HG03565 (cell line): ENCODE data around the gene CACNA2D1.

ENCODE experiments used
- ATAC-seq: cut with Tn5 transposase; IDR thresholded peaks from one replicate; pipeline ENCODE4 v1.9.1; 2021; ENCODE audit warnings: mild to moderate bottlenecking, moderate library complexity; ENCODE audit not compliant: unreplicated experiment

Gene CACNA2D1

GRCh38 chr7:82443547-82444219 is at the start of gene CACNA2D1:
Gene CACNA2D1 (minus strand): TSS chr7:82443777.
- no peak for ATAC-seq

DNA sequence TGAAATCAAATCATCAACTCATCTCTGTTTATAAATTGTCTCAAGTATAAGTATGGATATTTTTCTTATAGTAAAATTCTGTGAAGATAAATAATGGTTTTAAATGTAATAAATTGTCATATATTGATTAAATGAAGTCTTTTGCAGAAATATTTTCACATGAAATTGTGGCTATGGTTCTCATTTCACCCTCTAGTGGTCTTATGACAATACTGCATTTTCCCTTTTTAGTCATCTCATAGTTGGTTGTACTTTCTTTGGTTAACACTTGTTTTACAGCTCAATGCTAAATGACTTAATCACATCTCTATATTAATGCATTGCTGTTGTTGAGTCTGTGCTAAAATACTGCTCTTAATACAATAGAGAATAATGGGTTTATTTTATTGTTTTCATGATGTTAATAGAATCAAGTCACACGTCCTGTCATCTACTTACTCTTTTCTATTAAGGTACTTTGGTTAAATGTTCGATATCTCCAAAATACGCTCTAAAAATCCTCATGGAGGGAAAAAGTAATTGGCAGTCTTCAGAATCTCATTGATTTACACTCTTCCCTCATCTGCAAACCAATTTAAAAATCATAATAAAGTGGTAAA is 38.0 kb upstream of the CACNA2D1 start:
- ATAC-seq = peak; percentile 90

DNA sequence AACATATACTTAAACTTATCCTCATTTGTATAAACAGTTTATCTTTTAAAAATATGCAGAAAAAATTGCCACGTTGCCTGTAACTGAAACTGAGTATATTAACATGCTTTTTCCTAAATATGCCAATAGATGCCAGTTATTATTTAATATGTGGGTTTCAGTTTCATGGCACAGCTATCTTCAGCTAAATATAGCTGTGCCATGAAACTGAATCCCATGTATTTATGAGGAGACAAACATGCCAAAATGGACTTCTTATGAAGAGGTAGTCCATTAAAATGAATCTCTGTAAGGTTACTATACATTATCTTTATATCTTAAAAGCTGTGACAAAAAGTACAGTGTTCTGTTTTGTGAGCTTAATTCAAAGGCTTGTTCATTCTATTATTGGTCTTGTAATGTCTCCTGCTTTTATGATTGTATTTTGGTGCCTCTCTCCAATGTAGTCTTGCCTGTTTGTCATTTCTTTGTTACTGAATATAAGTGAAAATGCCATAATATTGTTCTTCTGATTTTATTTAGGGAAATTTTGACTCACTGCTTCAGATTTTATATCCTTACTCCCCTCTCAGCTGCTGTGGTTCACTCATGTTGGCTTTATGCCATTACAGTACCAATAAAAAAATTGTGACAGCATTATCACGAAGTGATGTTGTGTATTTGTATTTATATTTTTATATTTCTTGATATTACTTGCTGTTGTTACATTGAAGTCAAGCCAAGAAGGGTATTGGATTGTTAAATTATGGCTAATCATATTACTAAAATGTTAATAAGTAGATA is 34.3 kb upstream of the CACNA2D1 start:
- ATAC-seq = no peak

GRCh38 chr7:82472966-82473365 is 29.4 kb upstream of the CACNA2D1 start:
- ATAC-seq = no peak

DNA sequence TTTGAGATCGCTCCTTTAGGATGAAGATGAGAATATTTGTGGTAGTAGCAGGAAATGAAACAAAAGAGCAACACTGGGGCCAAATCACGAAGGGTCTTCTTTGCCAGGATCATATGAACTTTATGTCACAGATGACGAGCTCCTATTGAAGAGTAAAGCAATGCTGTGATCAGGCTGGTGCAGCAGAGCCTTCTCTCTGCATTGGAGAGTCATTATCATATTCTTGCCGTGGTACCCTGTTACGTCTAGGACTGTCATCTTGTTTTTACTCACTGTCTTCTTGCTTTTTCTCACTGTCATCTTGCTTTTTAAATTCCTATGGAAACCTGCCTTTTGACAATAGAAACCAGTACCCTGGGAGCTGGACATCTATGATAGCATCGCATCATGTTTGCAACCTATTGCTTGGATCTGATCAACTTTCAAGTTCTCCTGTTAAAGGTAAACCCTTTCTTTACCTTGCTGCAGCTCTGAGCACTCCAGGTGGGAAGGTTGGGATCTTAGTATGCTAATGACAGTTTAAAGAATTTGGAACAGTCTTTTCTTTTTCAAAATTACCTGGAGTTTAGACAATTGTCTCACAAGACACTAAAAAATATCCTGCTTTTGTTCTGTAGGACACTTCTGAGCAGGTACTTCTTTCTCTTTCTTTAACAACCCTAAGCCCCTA is 27.9 kb upstream of the CACNA2D1 start:
- no peak for ATAC-seq

DNA sequence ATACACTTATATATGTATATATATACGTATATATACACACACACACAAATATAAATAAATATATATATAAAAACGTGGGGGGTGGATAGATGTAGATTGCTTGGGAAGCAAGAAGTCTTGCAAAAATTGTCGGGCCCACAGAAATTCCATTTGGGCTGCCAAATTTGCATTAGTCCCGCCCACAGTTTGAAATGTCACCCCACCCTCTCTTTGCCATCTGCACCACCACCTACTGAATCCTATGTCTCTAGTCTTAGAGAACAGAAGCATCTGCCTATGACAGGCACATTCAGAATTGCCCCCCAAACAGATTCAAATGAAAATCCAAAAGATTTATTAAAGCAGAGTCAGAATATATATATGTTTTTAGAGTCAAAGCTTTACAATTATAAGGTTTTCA is 25.6 kb upstream of the CACNA2D1 start:
- ATAC-seq = no peak

DNA sequence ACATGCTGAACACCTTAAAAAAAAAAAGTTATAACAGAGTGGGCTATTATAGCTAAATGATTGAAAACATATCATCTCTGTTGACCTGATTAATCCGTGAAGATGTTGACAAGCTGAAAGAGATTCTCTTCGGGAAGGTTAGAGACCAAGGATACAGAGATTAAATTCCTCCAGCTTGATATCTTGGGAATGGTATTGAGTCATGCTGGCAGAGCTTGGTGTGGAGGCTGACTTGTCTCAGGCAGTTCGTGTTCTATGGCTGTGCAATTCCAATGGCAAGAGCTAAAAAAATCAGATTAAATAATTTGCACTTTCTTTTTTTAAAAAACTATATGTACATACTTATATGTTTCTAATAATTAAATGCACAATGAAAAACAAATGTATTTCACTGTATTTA is 24.9 kb upstream of the CACNA2D1 start:
- no peak for ATAC-seq

- no peak for ATAC-seq
These were observed 23.4 kb upstream of the CACNA2D1 start for GRCh38 chr7:82467020-82467419.

DNA sequence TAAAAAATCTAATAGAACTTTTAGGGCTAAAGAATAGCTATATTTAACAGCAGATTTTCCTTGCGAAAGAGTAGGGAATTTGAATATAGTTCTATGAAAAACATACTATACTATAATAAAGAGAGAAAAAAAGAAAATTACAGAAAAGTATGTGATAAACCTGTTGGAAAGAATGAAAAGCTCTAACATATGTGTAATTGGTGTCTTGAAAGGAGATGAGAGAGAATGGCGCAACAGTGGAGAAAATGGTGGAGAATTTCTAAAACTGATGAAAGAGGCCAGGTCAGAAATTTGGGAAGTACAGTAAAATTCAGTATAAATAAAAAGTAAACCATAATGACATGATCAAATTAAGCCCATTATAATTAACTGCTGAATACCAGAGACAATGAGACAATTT is 20.8 kb upstream of the CACNA2D1 start:
- ATAC-seq = no peak

DNA sequence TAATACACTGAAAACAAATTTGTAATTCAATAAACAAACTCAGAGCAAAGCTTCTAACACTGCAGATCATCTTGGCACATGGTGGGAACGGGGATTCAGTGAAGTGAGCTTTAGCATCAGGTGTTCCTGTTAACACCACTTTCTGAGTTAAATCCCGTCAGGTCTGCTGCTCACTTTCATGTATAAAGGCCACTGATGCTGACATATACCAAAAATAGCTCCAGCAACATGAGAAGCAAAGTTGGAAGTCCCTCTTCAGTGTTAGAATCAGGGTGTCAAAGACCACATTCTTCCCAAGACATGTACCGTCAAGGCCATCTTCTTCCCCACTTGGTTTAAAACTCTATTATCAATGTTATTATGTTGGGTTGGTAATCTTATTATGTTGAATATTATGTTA is 11.7 kb upstream of the CACNA2D1 start:
- ATAC-seq = no peak

GRCh38 chr7:82450759-82451158 is 7.2 kb upstream of the CACNA2D1 start:
- no peak for ATAC-seq

- ATAC-seq = no peak
These were observed 6.3 kb upstream of the CACNA2D1 start for GRCh38 chr7:82449910-82450309.

DNA sequence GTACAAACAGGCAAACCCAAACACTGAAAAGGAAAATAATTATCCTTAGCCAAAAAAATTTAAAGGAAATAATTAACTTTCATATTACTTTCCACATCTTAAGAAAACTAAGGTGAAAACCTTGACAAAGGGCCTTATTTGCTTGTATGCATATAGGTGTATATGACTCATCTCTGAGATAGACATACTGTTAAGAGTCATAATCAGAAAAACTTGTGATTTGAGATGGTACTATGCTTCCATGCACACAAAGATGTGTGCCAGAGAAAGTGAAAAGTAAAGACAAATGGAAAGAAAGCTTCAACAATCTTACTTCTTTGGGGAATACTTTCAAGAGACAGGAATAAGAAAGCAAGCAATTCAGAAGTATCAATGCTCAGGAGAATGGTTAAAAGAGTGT is 3.3 kb upstream of the CACNA2D1 start:
- no peak for ATAC-seq

GRCh38 chr7:82445271-82445670 is 1.7 kb upstream of the CACNA2D1 start:
- no peak for ATAC-seq

DNA sequence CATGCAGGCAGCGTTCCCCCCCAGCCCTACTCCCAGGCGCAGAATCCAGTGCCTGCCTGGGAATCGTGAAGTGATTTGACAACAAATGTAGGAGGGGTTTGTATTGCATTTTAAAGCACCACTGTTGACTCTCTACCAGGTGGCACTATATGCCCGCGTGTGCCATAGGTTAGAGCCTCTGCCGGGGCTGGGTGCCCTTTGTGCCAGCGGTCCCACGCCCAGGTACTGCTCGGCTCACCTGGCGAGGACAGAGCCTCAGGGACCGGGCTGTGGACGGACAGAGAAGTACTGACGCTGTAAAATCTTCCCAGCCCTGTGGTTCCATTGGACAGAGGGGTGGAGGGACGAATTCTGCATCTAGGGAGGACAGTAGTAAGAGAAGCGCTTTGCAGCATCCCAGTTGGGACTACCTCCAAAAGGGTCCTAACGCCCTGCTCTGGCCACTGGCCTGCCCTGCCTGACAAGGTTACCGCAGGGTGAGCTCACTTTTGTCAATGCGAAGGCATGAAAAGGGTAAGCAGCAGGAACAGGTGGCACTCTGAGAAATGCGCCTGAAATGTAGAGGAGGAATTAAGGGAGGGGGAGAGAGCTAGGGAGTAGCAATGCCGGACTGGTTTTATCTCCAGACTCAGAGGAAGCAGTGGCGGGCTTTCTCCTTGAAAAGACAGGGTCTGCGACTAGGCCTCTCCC is 788 bp upstream of the CACNA2D1 start:
- no peak for ATAC-seq

GRCh38 chr7:82443036-82443546 is 486 bp downstream of the CACNA2D1 start:
- no peak for ATAC-seq

GRCh38 chr7:82442492-82443035 is 1.0 kb downstream of the CACNA2D1 start:
- no peak for ATAC-seq

- ATAC-seq = no peak
These were observed 1.7 kb downstream of the CACNA2D1 start for GRCh38 chr7:82441669-82442478.

DNA sequence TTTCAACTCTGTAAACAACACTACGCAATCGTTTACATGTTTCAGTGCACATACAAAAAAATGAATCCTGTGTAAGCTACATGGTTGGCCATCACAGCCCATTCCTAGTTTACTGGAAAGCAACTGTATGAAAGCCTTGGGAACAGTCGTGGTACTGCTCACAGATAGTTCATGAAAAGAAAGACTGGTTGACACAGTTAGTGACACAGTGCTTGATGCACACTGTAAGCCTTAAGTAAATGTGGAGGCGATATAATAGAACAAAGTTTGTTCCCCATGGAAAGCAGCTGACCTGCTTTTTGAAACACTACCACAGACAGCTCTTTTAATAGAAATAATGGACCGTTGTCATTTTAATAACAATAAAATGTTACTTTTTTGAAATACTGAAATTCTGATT is 5.1 kb downstream of the CACNA2D1 start:
- ATAC-seq = no peak

GRCh38 chr7:82435769-82436168 is 7.8 kb downstream of the CACNA2D1 start:
- ATAC-seq = no peak
